Astrocyte of the cerebellum (primary cell): ENCODE measurements around the gene POLR1H.
A peak's percentile ranks its signal among the peaks of the same experiment; 100 is the strongest.

Source experiments
- DNase-seq: peaks from one replicate; pipeline ENCODE4 v3.0.0-alpha.2; 2011; ENCODE audit warnings: low read depth
- H3K4me3 ChIP-seq: 2 replicates; pipeline ENCODE4 v1.5.1; 2011; ENCODE audit warnings: mild to moderate bottlenecking, low read depth, low read length, moderate library complexity
- CTCF ChIP-seq: IDR thresholded peaks from 2 replicates; pipeline ENCODE4 v1.5.1; 2012; ENCODE audit warnings: low read length, low read depth, moderate library complexity, mild to moderate bottlenecking; ENCODE audit errors: missing control alignments
- in situ Hi-C: cut with HindIII; loops from 2 replicates; pipeline ENCODE4 v1.10.0; 2017; ENCODE audit warnings: low sequenced_read_pairs

The POLR1H gene

GRCh38 chr6:30060606-30061091 lies 416 bp upstream of the POLR1H start:
- in situ Hi-C loops = loop anchor here (25.0 kb wide), 1 partner anchor 1298 kb away; no protein-coding TSS in a partner anchor
- H3K4me3 ChIP-seq = peak overlapping the region; percentile 84
- TF ChIP-seq CTCF = no peak
- no peak for DNase-seq

DNA sequence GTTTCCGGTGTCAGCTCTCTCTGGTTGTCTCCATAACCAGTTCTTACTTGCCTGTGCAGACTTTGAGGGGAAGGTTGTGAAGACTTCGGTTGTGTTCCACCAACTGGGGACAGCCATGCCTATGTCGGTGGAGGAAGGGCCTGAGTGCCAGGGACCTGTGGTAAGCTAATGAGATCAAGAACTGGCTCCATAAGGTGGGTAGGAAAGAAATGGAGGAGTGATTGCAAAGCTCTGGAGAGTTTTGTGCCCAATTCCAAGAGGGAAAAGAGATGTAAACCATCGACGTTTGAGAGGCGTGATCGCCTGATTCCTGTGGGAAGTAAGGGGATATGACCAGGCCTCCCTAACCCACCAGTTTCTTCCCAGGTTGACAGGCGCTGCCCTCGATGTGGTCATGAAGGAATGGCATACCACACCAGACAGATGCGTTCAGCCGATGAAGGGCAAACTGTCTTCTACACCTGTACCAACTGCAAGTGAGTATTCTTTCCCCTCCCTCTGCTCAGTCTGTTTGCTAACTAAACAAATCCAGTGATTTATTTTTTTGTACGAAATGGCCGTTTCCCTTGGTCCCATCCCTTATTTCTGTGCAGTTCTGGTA lies 893 bp downstream of the POLR1H start:
- no peak for DNase-seq
- in situ Hi-C loops = loop anchor here (25.0 kb wide), 1 partner anchor 1300 kb away; no protein-coding TSS in a partner anchor
- peak overlapping the region; percentile 84 for H3K4me3 ChIP-seq
- no peak for TF ChIP-seq CTCF

- no peak for TF ChIP-seq CTCF
- DNase-seq = no peak
- in situ Hi-C loops = loop anchor here (25.0 kb wide), 1 partner anchor 1300 kb away; no protein-coding TSS in a partner anchor
- peak overlapping the region; percentile 84 for H3K4me3 ChIP-seq
Measured at GRCh38 chr6:30062471-30063178, 1.6 kb downstream of the POLR1H start.

GRCh38 chr6:30063315-30063714 lies 2.2 kb downstream of the POLR1H start:
- no peak overlapping the region for H3K4me3 ChIP-seq
- no peak for DNase-seq
- TF ChIP-seq CTCF = no peak
- in situ Hi-C loops = loop anchor here (25.0 kb wide), 1 partner anchor 1301 kb away; no protein-coding TSS in a partner anchor

GRCh38 chr6:30066082-30066481 lies 5.0 kb downstream of the POLR1H start:
- DNase-seq = no peak
- in situ Hi-C loops = loop anchor here (25.0 kb wide), 1 partner anchor 1304 kb away; no protein-coding TSS in a partner anchor
- H3K4me3 ChIP-seq = peak overlapping the region; percentile 82
- TF ChIP-seq CTCF = no peak

DNA sequence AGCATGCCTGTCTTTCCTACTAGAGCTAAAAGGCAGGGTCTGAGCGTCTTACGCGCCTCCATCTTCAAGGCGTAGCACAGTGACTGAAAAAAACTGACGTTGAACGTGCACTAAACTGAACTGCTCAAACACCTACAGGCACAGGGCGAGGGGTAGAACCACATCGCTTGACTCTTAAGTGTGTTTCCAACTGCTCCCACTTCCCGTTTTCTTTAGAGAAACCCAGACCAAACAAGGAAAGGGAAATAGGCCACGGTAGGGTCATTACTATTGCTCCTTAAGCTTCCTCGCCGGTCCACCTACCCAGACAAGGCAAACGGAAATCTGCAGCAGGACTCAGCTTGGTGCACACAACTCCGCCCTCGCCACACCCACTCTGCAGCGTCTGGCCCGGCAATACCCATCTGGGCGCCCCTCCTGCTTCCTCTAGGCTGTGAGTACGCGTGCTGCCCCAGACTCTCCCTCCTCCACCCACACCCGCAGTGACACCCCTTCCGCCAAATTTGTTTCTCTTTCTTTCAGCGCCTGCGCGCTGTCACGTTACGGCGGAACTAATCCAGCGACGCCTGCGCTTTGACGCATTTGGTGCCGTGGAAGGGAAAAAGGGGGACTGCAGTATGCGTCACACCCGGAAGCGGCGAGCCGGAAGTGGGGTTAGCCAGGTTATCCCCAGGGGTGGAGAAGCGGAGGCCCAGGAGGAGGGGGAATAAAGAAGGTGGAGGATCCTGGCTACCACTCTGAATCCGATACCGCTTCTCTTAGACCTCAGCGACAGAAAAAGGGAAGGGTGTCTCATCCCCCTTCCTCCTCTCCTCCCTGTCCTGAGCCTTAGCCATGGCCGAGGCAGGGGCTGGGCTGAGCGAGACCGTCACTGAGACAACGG lies 5.8 kb downstream of the POLR1H start, which contains the start of gene PPP1R11:
TSS of gene PPP1R11 (plus strand) at position 622 of the 883 bp plus-strand sequence. CDS start at position 835, 213 bp downstream.
- TF ChIP-seq CTCF = no peak
- peak; percentile 97 for DNase-seq
- H3K4me3 ChIP-seq = peak within 1 kb of the TSS; percentile 82
- in situ Hi-C loops = loop anchor here (25.0 kb wide), 1 partner anchor 1305 kb away; no protein-coding TSS in a partner anchor
